HepG2 (cell line): ENCODE measurements around the gene ZFAND2B. TPM values are rescaled to one million over a fixed set of nuclear protein-coding genes. Genes with fewer than 3 reads are reported as not detected.

Experiments
- ATAC-seq: fragments of 200-7000 bp; cut with Tn5 transposase; 3 replicates; pipeline ENCODE4 v1.9.1; 2020; ENCODE audit warnings: mild to moderate bottlenecking, moderate library complexity
- BruUV-seq: library from RNA; stranded (reverse); fragments of 400-500 nt; replicated peaks from 2 replicates; lab custom pipeline; 2021; lab: Mats Ljungman, UMichigan
- CTCF ChIA-PET: fragments of 300-600 bp; formaldehyde crosslinking; extraction: SDS; loops from one replicate; lab custom pipeline; 2021; ENCODE audit warnings: low total read pairs, inconsistent platforms, low intra/inter-chr PET ratio; lab: Yijun Ruan, JAX
- POLR2A ChIA-PET: fragments of 350-600 bp; sonication (Branson Sonifier 250); formaldehyde crosslinking; loops from one replicate; lab custom pipeline; 2020; ENCODE audit warnings: antibody characterized with exemption, inconsistent platforms; lab: Yijun Ruan, JAX
- DNase-seq: peaks from one replicate; pipeline ENCODE4 v3.0.0-alpha.2; 2015; ENCODE audit warnings: low spot score
- FAIRE-seq: peaks from 3 replicates; lab custom pipeline; 2011; peaks lifted over from hg19 to GRCh38; lab: Jason Lieb, UNC
- H2AFZ ChIP-seq: one replicate; pipeline ENCODE4 v1.6.1; 2011; ENCODE audit warnings: low read length, inconsistent platforms
- H3K27ac ChIP-seq: fragments of 300-600 bp; 3 replicates; pipeline ENCODE4 v1.8.0; 2011; ENCODE audit warnings: mixed run types, mild to moderate bottlenecking, mixed read lengths, low read length, inconsistent platforms; ENCODE audit not compliant: insufficient read depth; ENCODE audit errors: extremely low read length
- H3K27me3 ChIP-seq, 2 experiments: fragments of 200-600 bp in 1 of 2; 2 replicates in 1 of 2; 3 replicates in 1 of 2; pipeline versions ENCODE4 v1.6.0 to v1.8.0; 2011; ENCODE audit warnings: low read length in 2 of 2, mild to moderate bottlenecking in 2 of 2, moderate library complexity in 2 of 2, inconsistent platforms in 1 of 2; ENCODE audit not compliant: insufficient read depth in 2 of 2, control insufficient read depth in 1 of 2
- H3K36me3 ChIP-seq, 2 experiments: fragments of 200-600 bp in 1 of 2; replicated peaks in 1 of 2; 2 replicates in 1 of 2; 3 replicates in 1 of 2; pipeline versions ENCODE4 v1.5.1 to v1.8.0; 2011; ENCODE audit warnings: low read length in 2 of 2, inconsistent platforms in 1 of 2; ENCODE audit not compliant: insufficient read depth in 2 of 2, control insufficient read depth in 1 of 2
- H3K4me1 ChIP-seq: 2 replicates; pipeline ENCODE4 v1.5.1; 2012; ENCODE audit warnings: low read length, inconsistent platforms; ENCODE audit not compliant: insufficient read depth
- H3K4me2 ChIP-seq: 2 replicates; pipeline ENCODE4 v1.6.0; 2011; ENCODE audit warnings: low read depth, low read length, inconsistent platforms
- H3K4me3 ChIP-seq, 3 experiments: fragments of 200-600 bp in 1 of 3; sonication (generic), shearing (Covaris generic) in 1 of 3; replicated peaks in 1 of 3; 2 replicates each; pipeline ENCODE4 v1.5.1; 2011 to 2016; ENCODE audit warnings: low read length in 3 of 3, inconsistent platforms in 2 of 3, low read depth in 2 of 3, mild to moderate bottlenecking in 2 of 3, control low read depth in 1 of 3, mixed read lengths in 1 of 3; ENCODE audit not compliant: insufficient read depth in 1 of 3
- H3K79me2 ChIP-seq: one replicate; pipeline ENCODE4 v1.6.1; 2011; ENCODE audit warnings: low read length, inconsistent platforms; ENCODE audit not compliant: insufficient read depth
- H3K9ac ChIP-seq: 2 replicates; pipeline ENCODE4 v1.6.0; 2011; ENCODE audit warnings: mild to moderate bottlenecking, low read depth, low read length, inconsistent platforms; ENCODE audit not compliant: insufficient read depth
- H3K9me3 ChIP-seq: 2 replicates; pipeline ENCODE4 v1.5.1; 2012; ENCODE audit warnings: mild to moderate bottlenecking, low read length
- H4K20me1 ChIP-seq: 2 replicates; pipeline ENCODE4 v1.6.0; 2011; ENCODE audit warnings: inconsistent platforms, mild to moderate bottlenecking, low read length, moderate library complexity; ENCODE audit not compliant: insufficient read depth
- HDAC6 ChIP-seq: fragments of 200-600 bp; sonication (generic); IDR thresholded peaks from 2 replicates; pipeline ENCODE4 v1.7.0; 2017; ENCODE audit warnings: mild to moderate bottlenecking, antibody characterized with exemption, low read length, low read depth
- KMT2B ChIP-seq: IDR thresholded peaks from 2 replicates; pipeline ENCODE4 v1.6.1; 2016; ENCODE audit warnings: missing genetic modification reagents, missing compliant biosample characterization
- TGIF2 ChIP-seq: IDR thresholded peaks from 2 replicates; pipeline ENCODE4 v1.6.1; 2016; ENCODE audit warnings: control low read depth, missing compliant biosample characterization
- ZBTB10 ChIP-seq: sonication (generic); formaldehyde crosslinking; IDR thresholded peaks from 2 replicates; pipeline ENCODE4 v1.4.0; 2020; ENCODE audit warnings: missing genetic modification reagents, borderline replicate concordance
- ZBTB7A ChIP-seq: sonication (generic); formaldehyde crosslinking; IDR thresholded peaks from 2 replicates; pipeline ENCODE4 v1.8.0; 2022; ENCODE audit warnings: mild to moderate bottlenecking, missing genetic modification reagents
- ZC3H13 ChIP-seq: sonication (generic); formaldehyde crosslinking; IDR thresholded peaks from 2 replicates; pipeline ENCODE4 v1.8.1; 2023; ENCODE audit warnings: mild to moderate bottlenecking, missing genetic modification reagents, moderate library complexity
- ZFP90 ChIP-seq: sonication (generic); formaldehyde crosslinking; IDR thresholded peaks from 2 replicates; pipeline ENCODE4 v1.8.0; 2022; ENCODE audit warnings: missing genetic modification reagents, mild to moderate bottlenecking, inconsistent platforms, borderline replicate concordance
- ZNF260 ChIP-seq: sonication (generic); formaldehyde crosslinking; IDR thresholded peaks from 2 replicates; pipeline ENCODE4 v1.4.0; 2020; ENCODE audit warnings: missing genetic modification reagents, low read depth, mild to moderate bottlenecking, borderline replicate concordance
- ZNF275 ChIP-seq: sonication (generic); formaldehyde crosslinking; IDR thresholded peaks from 2 replicates; pipeline ENCODE4 v1.8.0; 2022; ENCODE audit warnings: missing genetic modification reagents, mild to moderate bottlenecking, inconsistent platforms, borderline replicate concordance
- ZNF33A ChIP-seq: sonication (generic); formaldehyde crosslinking; IDR thresholded peaks from 2 replicates; pipeline ENCODE4 v1.5.1; 2020; ENCODE audit warnings: missing genetic modification reagents, mild to moderate bottlenecking, moderate library complexity, borderline replicate concordance
- ZNF558 ChIP-seq: sonication (generic); formaldehyde crosslinking; IDR thresholded peaks from 2 replicates; pipeline ENCODE4 v1.9.0; 2022; ENCODE audit warnings: mild to moderate bottlenecking, missing genetic modification reagents, borderline replicate concordance
- ZNF598 ChIP-seq: sonication (generic); formaldehyde crosslinking; IDR thresholded peaks from 2 replicates; pipeline ENCODE4 v1.5.1; 2020; ENCODE audit warnings: mild to moderate bottlenecking, missing genetic modification reagents, borderline replicate concordance
- ZNF614 ChIP-seq: IDR thresholded peaks from 2 replicates; pipeline ENCODE4 v1.6.1; 2018; ENCODE audit warnings: missing biosample characterization, missing genetic modification reagents, inconsistent platforms, borderline replicate concordance
- ZNF704 ChIP-seq: sonication (generic); formaldehyde crosslinking; IDR thresholded peaks from 2 replicates; pipeline ENCODE4 v1.8.1; 2023; ENCODE audit warnings: mild to moderate bottlenecking, inconsistent platforms, moderate library complexity, missing genetic modification reagents, borderline replicate concordance
- ZSCAN25 ChIP-seq: sonication (generic); formaldehyde crosslinking; IDR thresholded peaks from 2 replicates; pipeline ENCODE4 v1.8.0; 2022; ENCODE audit warnings: mild to moderate bottlenecking, missing genetic modification reagents
- WGBS: methylation state at CpG from one replicate; pipeline ENCODE4 v1.1.6; 2017; ENCODE audit warnings: low lambda C conversion rate; 5-methylcytosine and 5-hydroxymethylcytosine counted together
- in situ Hi-C: cut with HindIII; loops from 2 replicates; pipeline ENCODE4 v1.10.0; 2017; ENCODE audit warnings: low pct_unique_long_range_greater_than_20kb; ENCODE audit not compliant: extremely low pct_ligation_motif_present
- intact Hi-C: fragments of 100-400 bp; cut with micrococcal nuclease; formaldehyde crosslinking; loops from one replicate; pipeline ENCODE4 v1.10.0; 2022; ENCODE audit not compliant: unreplicated experiment
- polyA plus RNA-seq, 8 experiments: library from polyadenylated mRNA; depleted of rRNA in 3 of 8; stranded (reverse) in 7 of 8; unstranded in 1 of 8; fragments of >200 nt; fragmentation: Illumina TruSeq in 4 of 8; extraction: Trizol in 4 of 8; gene quantifications; 2 replicates each; pipeline versions ENCODE4 v1.2.1 to v1.2.3, GENCODE V29; 2011 to 2016; ENCODE audit warnings: low read depth in 4 of 8, missing spikeins in 1 of 8, mixed read lengths in 1 of 8; ENCODE audit not compliant: insufficient read depth in 1 of 8
- total RNA-seq, 5 experiments: library from RNA; depleted of rRNA; stranded (reverse); fragments of >200 nt; fragmentation: Illumina TruSeq; extraction: Trizol; gene quantifications; 2 replicates each; pipeline ENCODE4 v1.2.3, GENCODE V29; 2016; ENCODE audit warnings: low read depth in 1 of 5

ZFAND2B gene
- total and polyA plus RNA-seq, 2 of the 13 experiments (the other 11 are each of a cell fraction or from before 2014, with no cell fraction given): 53.3 to 115 TPM

GRCh38 chr2:219225350-219225749 is 18.8 kb downstream of the ZFAND2B start (continued):
- TF ChIP-seq ZFP90 (CRISPR knock-in tag): no peak

- ChIA-PET POLR2A (interaction anchor here (1.0 to 6.6 kb wide), 15 partner anchors 10 to 66 kb away, joined by 3 to 80 read pairs (median 11); partner anchors contain the start of genes ABCB6, CNPPD1, DNAJB2 and GLB1L), CTCF (interaction anchor here (2.3 kb wide), 1 partner anchor 66 kb away, joined by 15 read pairs; no protein-coding TSS in a partner anchor)
- peaks cover 39% of the 10 kb centered on the region for H3K4me1 ChIP-seq
- no peaks in the 10 kb centered on the region; a peak in 1 of 5 replicates for H3K27me3 ChIP-seq
- 5% methylated on average over 6 of the region's 7 CpGs for WGBS
- no peak overlapping the region for H2AFZ ChIP-seq
- in situ Hi-C loops (no loop called here), intact Hi-C loops (no loop called here)
- FAIRE-seq (no peak), ATAC-seq (no peak; the same call in 2 of the 3 replicates), DNase-seq (no peak)
- no TSS peak for BruUV-seq
- peak overlapping the region; percentile 91 for H3K4me2 ChIP-seq
- H3K79me2 ChIP-seq: peaks cover 51% of the 10 kb centered on the region
- no peaks in the 10 kb centered on the region for H3K9me3 ChIP-seq
- peak overlapping the region; percentile 91 for H3K9ac ChIP-seq
- H3K27ac ChIP-seq: peak overlapping the region; percentile 81
- peak overlapping the region; percentile 91 to 93 (median 93) for H3K4me3 ChIP-seq
- no peaks in the 10 kb centered on the region for H4K20me1 ChIP-seq
- peaks cover 33 to 55% of the 10 kb centered on the region in 2 experiments for H3K36me3 ChIP-seq
- TF ChIP-seq ZC3H13 (CRISPR knock-in tag) (no peak), KMT2B (CRISPR knock-in tag) (0 out of 2 replicates have a peak, but pooled peaks have one; percentile 38), ZNF704 (CRISPR knock-in tag) (no peak), ZNF598 (no peak), ZNF558 (CRISPR knock-in tag) (no peak), ZBTB10 (CRISPR knock-in tag) (no peak), ZSCAN25 (CRISPR knock-in tag) (no peak), ZNF614 (CRISPR knock-in tag) (no peak), ZNF33A (CRISPR knock-in tag) (no peak), ZNF275 (CRISPR knock-in tag) (no peak), TGIF2 (no peak), ZBTB7A (CRISPR knock-in tag) (no peak), ZNF260 (CRISPR knock-in tag) (no peak), HDAC6 (no peak)
Observed at GRCh38 chr2:219228041-219228910, 21.7 kb downstream of the ZFAND2B start.
